Measurements from ENCODE around the gene COQ3. TPM values are rescaled to one million over a fixed set of nuclear protein-coding genes. Genes with fewer than 3 reads are reported as not detected.

The COQ3 gene, protein sequence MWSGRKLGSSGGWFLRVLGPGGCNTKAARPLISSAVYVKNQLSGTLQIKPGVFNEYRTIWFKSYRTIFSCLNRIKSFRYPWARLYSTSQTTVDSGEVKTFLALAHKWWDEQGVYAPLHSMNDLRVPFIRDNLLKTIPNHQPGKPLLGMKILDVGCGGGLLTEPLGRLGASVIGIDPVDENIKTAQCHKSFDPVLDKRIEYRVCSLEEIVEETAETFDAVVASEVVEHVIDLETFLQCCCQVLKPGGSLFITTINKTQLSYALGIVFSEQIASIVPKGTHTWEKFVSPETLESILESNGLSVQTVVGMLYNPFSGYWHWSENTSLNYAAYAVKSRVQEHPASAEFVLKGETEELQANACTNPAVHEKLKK
- total RNA-seq = 2.9 and 4.9 TPM in 2 replicates

DNA sequence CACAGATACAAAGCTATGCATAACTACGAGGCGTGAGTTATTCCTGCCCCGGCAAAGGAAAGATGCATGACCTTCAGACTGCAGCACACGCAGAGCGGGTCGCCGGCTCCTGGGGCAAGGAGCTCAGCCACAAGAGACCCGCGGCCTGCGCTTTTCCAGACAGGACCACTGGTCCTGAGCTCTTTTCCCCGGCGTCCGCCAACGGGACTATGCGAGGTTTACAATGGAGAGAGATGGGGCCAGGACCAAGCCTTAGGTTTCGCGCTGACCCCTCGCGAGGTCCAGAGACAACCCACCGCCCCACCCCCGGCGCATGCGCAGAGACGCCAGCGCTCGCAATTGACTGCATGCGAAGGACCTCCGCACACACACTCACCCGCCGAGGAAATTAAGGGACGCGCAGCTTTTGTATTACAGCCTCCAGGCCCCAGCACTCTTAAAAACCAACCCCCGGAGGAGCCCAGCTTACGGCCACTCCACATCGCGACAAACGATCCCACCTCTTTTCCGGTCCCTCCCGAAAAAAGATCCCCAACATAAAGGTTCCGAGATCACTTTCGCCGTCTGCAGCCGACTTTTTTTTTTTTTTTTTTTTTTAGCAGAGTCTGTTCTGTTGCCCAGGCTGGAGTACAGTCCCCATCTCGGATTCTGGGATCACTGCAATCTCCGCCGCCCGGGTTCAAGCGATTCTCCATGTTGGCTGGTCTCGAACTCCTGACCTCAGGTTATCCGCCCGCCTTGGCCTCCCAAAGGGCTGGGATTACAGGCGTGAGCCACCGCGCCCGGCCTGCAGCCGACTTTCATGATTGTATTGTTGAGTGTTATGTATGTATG lies at the start of gene COQ3:
TSS of gene COQ3 (minus strand) at position 498 of the 834 bp plus-strand sequence. CDS start at position 482, 16 bp downstream.

DNA sequence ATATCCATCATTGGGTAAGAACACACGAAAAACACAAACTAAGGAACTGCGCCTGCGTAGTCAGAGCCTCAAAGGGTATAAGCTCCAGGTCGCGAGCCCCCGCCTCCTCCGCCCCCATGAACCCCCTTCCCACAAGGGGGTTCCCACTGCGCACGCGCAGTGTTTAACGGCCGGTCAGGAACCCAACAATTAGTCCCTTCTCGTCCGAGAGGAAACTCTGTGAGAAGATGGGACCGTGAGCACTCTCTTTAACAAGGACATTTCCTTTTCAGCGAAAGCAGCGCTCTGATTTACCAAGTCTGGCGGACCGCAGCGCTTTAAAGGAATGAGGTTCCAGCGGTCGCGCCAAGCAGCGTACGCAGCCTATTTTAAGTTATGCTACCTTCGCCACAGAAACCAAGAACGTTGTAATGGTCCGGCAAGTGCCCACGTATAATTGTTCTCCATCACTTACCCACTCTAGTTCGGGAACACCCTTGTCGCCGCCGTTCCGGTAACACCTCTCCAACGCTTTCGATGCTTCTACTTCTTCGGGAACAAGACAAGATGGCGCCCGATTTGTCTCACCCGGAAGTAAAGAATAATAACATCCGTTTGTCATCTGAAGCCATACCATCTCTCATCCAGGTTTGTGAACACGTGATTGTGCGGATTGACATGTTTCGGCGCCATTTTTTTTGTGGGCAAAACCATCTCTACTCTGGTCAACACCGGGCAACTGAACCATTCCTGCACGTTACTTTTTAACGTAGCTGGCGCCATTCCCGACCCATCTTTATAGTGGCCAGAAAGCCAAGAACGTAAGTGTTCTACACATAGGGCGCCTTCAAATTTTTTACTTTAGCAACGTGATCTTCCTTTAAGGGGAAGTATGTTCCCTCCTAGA lies 31.0 kb upstream of the COQ3 start, which contains the start of gene PNISR:
TSS of gene PNISR (minus strand) at position 548 of the 886 bp plus-strand sequence. CDS start 10,649 bp downstream, outside the sequence.

DNA sequence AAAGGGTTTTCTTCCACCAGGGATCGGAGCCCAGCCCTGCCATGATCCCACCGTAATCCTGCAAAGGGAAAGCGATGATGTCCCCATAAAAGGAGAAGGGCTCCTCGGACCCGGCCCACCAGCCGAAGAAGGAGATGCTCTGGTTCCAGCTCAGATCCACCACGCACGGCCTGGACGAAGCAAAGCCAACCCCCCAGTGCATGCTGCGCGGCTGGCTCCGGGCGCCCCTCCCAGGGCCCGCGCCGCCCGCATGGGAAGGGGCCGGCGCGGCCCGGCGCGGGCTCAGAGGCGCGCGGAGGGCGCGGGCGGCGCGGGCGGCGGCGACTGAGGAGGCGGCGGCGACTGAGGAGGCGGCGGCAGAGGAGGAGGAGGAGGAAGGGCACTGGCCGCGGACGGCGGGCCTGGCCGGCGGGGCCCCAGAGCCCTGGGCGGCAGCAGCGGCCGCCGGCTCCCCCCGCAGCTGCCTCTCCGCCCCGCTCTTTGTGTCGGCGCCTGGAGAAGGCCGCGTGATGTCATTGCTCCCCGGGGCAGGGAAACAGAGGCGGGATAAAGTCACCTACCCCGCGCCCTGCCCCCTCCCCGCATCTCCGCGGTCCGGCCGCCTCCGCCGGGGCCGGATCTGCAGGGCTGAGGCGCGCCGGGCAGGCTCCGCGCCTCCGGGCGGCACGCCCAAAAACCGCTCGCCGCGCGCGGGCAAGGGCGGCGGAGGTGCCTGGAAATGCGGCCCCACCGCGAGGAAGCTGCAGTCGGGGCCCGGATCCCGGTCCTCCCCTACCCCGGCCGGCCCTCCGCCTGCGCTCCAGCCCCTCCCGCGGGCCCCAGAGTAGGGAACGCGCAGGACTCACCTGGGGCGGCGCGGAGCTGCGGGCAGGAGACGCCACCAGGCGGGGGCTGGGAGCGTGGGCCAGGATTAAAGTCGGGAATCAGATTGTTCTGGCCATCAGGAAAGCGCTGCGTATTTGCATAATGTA lies 44.5 kb downstream of the COQ3 start, which contains the start of gene FAXC:
TSS of gene FAXC (minus strand) at position 504 of the 971 bp plus-strand sequence. CDS start at position 202, 302 bp downstream.

Other genes starting within 250 kb of the COQ3 start
- gene FAXC, start 44.5 kb downstream of the COQ3 start, total RNA-seq = 0.19 and 0.65 TPM in 2 replicates
- gene PNISR, start 31.1 kb upstream of the COQ3 start, total RNA-seq = 48.7 and 70.4 TPM in 2 replicates
- 18.9 and 22.5 TPM in 2 replicates for gene USP45, start 121.2 kb upstream of the COQ3 start, total RNA-seq
- 91.4 and 91.5 TPM in 2 replicates for gene CCNC, start 174.5 kb upstream of the COQ3 start, total RNA-seq
- not detected in 2 replicates for gene PRDM13, start 212.6 kb upstream of the COQ3 start, total RNA-seq

All from vein endothelial cell (primary cell).